GM19240 (cell line): Measurements from ENCODE around the gene GMIP.
A peak's percentile ranks its signal among the peaks of the same experiment; 100 is the strongest.

ENCODE experiments used
- DNase-seq: peaks from one replicate; pipeline ENCODE4 v3.0.0; 2011; ENCODE audit warnings: low spot score; ENCODE audit not compliant: insufficient read length

Gene GMIP

DNA sequence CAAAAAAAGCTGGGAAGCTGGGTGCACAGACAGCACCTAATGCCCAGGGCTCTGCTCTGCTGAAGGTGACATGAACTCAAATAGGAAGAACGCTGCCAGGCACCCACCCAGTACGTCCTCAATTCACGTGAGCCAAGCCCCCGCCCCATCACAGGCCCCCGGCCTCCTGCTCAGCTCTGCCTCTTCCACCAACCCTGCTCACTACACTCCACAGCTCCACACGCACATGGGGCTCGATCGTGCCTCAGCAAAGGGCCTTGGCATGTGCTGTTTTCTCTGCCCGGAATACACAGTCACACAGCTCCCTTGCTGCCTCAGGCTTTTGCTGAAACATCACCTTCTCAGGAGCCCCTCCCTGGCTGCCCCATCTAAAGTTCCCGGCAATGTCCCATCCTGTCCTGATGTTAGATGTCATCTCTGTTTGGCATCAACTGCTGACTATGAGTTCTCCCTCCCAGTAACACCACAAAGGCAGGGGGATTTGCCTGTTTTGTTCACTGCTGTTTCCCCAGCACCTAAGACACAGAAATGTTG is 17.8 kb upstream of the GMIP start:
- no peak for DNase-seq

DNA sequence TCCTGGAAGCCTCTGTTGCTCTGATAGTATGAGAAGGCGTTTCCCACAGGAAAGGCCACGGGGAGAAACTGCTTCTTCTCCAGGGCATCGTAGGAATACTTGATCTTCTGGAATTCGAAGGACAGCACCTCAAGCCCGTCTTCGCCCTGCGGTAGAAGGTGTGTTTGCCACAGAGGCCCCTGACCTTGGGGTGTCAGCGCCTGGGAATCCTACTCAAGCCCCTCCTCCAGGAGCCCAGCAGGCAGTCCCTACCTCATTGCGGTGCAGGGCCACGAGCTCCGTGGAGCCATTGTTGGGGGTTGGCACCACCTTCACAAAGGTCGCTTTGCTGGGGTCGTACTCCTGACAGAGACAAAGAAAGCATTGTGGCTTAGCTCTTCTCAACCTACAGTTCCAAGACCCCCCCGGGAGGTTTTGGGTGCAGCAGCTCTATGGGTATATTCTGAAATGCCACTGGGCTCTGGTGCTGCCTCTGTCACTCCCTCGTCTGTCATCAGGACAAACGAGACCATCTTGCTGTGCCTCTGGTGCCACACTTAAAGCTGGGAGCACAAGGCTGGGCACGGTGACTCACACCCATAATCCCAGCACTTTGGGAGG is 16.3 kb upstream of the GMIP start:
- no peak for DNase-seq

DNA sequence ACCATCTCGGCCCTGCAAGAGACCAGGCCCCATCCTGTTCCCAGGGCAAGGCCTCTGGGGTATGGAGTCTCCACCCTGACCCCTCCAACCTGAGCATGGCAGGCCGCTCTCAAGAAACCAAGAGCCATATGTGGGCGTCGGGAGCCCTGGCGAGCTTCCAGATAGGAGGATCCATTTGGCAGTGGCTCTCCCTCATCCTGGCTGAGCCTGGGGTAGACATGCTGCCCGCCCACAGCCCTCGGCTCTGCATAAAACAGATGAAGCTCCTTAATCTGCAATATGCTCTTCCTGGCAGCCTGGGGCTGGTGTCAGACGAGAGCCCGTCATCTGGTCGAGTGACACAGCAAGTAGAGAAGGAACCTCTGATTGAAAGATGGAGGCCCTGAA is 13.9 kb upstream of the GMIP start:
- no peak for DNase-seq

DNA sequence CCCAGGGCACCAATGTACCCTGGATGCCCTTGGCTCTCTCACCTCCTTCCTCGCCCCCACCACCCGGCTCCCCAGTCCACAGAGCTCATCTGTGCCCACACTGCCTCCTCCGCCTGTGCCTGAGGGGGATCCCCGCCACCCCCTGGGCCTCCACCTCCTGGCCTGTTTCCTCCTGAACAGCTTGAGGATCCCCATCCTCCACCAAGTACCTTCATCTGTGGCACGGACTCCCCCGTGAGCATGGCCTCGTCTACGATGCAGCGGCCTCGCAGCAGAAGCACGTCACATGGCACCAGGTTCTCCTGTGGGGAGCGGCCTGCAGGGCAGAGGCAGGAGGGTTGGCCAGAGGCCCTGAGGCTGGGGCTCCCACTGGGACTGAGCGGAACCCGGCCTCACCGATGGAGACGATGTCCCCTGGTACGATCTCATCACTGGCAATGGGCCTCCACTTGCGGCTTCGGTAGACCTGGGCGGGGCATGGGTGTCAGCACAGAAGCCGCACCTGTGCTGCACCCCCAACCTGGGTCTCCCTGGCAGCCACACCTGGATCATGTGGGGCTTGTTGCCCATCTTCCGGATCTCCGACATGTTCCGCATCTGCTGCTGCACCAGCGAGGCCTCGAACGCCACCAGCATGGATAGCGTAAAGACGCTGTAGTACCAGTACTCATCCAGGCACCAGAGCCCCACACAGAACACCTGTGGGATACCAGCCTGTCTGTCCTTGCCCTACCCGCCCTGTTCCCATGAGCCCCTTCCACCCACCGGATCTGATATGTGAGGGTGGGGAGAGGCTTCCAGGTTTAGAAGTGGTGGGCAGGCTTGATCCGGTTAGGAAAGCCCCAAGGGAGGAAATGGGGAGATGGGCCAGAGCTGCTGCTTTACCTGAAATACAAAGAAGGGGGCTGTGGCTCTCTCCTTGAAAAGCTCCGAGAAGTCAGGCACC is 13.3 kb upstream of the GMIP start:
- DNase-seq = no peak

DNA sequence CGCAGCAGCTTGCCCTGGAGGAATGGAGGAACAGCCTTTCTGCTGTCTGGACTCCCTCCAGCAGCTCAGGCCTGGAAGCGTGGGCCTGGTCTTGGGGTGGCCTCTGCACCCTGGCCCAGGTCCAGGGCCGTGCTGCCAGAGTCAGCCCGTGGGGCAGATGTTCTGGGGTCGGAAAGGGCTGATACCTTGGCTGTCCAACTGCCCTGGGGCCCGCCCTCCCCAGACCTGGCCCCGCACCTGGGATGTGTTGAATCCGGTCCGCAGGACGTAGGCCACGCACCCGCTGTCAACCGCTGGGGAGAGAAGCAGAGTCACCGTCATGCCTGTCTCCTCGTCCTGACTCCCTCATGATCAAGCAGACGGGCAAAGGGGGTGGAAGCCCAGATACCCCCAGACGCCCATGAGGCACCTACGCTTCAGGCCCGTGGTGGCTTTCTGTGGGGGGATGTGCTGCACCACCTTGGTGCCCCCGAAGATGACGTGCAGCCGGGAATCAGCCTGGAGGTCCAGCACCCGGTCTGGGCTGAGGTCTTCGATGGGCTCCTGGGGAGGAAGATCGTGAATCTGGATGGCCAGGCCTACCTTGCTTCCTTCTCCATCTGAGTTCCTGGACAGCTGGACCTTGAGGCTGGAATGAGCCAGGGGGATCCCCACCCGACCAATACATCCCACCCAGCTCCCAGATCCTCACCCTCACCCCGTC is 12.3 kb upstream of the GMIP start:
- no peak for DNase-seq

DNA sequence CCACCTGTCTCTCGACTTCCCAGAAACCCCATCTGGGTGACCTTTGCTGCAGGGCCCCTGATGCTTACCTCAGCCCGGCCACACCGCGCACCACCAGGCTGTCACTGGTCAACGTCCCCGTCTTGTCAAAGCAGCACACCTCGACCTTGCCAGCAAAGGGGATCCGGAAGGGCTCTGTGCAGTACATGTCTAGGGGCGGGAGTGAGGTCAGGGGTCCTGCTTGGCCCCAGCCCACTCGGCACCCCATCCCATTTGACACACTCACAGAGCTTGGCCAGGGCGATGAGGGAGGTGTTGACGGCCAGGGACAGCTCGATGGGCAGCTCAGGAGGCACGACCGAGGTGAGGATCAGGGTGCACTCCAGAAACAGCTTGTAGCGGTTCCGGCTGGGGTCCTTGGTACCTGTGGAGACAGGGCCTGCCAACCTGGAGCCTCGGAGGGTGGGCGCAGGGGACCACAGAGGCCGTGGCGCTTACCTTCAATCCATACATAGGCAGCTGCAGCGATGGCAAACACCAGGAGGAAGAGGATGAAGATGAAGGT is 11.7 kb upstream of the GMIP start:
- DNase-seq = no peak

- no peak for DNase-seq
These were observed 11.0 kb upstream of the GMIP start for GRCh38 chr19:19654441-19654840.

DNA sequence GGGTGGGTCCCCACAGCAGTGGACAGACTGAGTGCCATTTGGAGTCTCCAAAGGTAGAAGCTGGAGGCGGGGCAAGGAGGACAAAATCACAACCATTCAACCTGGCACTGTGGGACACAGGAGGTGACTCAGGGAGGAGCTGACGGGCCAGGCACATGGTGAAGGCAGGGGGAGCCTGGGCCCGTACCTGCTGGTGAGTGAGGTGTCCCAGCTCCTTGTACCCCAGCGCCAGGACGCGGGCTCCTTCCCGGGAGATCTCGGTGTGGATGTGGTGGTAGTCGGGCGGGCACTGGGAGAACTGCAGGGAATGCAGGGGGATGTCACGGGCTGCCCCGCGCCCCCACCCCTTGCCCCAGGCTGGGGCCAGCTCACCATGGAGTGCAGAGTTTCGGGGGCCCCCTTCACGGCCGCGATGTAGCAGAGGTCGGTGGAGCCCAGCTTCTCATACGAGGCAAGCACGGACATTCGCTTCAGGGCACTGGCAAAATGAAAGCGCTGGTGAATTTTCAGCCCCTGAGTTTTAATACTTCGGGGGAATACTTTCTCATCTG is 10.2 kb upstream of the GMIP start:
- DNase-seq = no peak

GRCh38 chr19:19652482-19653295 is 9.2 kb upstream of the GMIP start:
- DNase-seq = peak; percentile 0

DNA sequence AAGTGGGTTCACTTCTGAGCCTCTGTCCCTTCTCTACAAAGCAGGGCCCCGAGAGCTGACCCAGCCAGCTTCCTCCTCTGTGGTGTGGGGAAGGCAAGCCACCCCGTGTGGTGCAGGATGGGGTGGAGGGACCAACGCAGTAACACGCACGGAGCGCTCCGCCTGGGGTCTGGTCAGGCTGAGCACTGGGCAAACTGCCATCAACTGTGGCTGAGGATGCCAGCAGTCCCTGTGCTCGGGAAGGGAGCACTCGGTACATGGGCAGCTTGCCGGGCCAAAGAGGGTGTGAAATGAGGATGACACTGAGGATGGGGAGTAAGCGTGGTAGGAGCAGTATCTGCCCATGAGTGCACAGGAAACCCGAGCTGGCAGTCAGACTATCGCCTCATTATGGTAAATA is 7.6 kb upstream of the GMIP start:
- DNase-seq = no peak

DNA sequence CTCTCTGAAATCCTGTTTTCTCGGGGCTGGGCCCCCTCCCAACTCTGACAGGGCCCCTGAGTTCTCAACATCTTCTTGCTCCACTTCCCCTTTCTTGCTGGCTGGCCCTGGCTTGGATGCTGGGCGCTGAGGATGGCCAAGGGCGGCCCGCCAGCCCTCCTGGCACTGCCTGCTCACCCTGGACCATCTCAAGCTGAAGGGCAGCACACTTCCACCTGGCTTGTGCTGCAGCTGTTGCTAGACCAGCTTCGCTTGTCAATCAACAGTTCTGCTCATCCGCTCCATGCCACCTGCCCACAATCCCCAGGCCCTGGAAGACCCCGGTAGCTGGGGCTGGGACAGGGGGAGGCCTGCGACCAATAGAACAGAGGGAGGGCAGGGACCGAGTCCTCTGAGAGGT is 6.9 kb upstream of the GMIP start:
- no peak for DNase-seq

DNA sequence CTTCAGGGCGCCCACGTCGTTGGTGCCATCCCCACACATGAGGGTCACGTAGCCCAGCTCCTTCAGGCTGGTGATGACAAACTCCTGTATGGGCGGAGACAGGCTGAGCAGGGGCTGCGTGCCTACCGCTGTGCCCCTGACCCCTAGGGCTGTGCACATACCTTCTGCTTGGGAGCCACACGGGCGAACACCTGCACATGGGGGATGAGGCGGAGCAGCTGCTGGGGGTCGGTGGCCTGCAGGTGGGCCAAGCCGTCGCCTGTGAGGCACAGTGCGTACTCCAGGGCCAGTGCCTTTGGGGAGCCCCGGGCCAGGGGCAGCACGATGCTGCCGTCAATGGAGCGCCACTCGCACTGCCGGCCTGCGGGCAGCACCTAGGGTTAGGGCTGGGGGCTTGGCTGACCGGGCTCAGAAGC is 6.1 kb upstream of the GMIP start:
- no peak for DNase-seq

DNA sequence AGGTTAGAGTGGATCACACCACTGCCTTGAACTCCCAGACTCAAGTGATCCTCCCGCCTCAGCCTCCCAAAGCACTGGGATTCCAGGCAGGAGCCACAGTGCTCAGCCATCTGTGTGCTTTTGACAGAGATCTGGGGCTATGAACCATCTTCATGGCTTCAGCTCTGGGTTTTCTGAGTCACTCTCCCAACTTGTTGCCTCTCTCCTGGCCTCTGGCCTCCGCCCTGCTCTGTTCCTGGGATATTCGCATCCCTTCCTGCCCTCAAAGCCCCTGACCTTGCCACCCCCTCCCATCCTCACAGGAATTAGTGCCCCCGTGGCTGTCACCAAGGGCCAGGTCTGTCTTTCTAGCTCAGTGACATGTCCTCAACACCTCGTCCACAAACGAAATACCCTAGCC is 5.7 kb upstream of the GMIP start:
- DNase-seq = no peak

GRCh38 chr19:19647037-19647835 is 3.8 kb upstream of the GMIP start:
- DNase-seq = no peak

DNA sequence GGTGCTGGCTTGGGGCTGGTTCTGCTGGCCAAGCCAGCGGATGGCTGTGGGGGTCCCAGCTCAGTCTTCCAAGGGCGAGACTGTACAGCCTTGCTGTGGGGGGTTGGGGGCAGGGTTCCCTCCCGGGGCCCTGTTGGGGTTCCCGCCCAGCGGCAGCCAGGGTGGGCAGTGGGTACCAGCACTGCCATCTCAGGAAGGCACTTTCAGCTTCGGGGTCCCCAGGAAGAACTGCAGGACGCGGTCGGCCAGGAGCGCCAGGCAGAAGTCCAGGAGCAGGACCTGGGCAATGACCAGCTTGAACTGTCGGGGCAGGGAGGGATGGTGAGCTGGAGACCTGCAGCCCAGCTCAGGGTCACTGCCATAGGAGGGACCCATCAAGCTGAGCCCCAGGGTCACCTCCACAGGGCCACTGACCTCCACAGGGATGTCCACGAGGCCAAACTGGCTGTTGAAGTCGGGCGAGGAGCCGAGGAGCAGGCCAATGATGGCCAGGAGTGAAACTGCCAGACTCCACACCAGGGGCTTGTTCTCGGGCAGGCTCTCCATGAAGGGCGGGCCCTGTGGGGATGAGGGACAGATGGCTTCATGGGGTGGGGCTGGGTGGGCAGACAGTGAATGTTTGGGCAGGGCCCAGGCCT is 1.9 kb upstream of the GMIP start:
- DNase-seq = no peak

- no peak for DNase-seq
These were observed 564 bp upstream of the GMIP start for GRCh38 chr19:19644054-19644388.

- DNase-seq = peak; percentile 84
These were observed 825 bp downstream of the GMIP start for GRCh38 chr19:19642506-19643157.

DNA sequence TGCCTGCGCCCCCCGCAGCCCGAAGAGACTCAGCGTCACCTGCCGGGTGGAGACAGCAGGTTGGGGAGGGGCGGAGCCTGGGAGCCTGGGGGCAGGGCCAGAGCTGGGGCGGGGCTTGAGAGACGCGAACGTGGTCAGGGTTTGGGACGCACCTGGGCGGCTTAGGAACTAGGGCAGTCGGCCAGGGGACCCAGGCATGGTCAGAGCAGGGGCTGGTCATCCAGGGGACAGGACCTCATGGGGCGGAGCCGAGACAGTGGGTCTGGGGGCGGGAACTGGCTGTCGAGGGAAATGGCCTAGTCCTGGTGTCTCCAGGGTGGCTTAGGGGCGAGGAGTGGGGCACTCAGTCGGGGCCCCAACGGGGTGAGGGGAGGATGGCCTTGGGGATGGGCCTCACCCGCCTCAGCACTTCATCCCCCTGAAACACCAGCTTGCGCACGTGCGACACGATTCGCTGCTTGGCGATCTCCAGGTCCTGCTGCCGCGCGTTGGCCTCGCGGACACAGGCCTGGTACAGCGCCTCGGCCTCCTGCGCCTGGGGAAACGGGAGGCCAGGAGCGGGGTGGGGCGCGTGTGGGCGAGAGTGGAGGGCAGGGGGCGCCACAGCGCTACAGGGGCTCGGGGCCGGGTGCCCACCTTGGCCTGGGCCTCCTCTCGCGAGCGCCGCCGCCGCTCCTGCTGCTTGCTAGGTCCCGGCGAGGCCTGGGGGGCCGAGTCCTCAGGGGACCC is 5.8 kb downstream of the GMIP start:
- DNase-seq = no peak
